ENCODE results near the gene SYT7. TPM values are rescaled to one million over a fixed set of nuclear protein-coding genes. Genes with fewer than 3 reads are reported as not detected.
A peak's percentile ranks its signal among the peaks of the same experiment; 100 is the strongest.

The SYT7 gene
- total and polyA plus RNA-seq, 2 of the 4 experiments (the other 2 are of a cell fraction): under 0.01 to 0.19 TPM

- Histone ChIP-seq H2AK9ac (replicated peaks; ENCODE audit: low read depth, low read length, poor library complexity) (peak overlapping the region; percentile 50), H4K20me1 (ENCODE audit: insufficient read depth, low read length) (no peaks in the 10 kb centered on the region), H2BK120ac (ENCODE audit: low read depth, low read length) (no peak overlapping the region), H4K5ac (ENCODE audit: low read depth, low read length) (no peak overlapping the region), H4K91ac (ENCODE audit: insufficient read depth, low read depth, low read length) (no peak overlapping the region), H3K9me3 (ENCODE audit: control insufficient read depth, insufficient read depth, low read length) (no peaks in the 10 kb centered on the region; the same call in 1 of the 2 replicates), H3K27me3 (ENCODE audit: control insufficient read depth, insufficient read depth, low read length) (peaks cover 70% of the 10 kb centered on the region), H2BK20ac (ENCODE audit: low read depth, low read length) (no peak overlapping the region), H3K27ac (ENCODE audit: insufficient read depth, low read length) (no peak overlapping the region), H3K4me3 (ENCODE audit: insufficient read depth, low read depth, low read length) (no peak overlapping the region), H3K14ac (replicated peaks; ENCODE audit: low read depth, low read length) (no peak overlapping the region), H2BK15ac (ENCODE audit: low read depth, low read length) (no peak overlapping the region), H3K79me1 (ENCODE audit: low read depth in 1 of 2, low read length in 2 of 2) (no peaks in the 10 kb centered on the region), H3K18ac (ENCODE audit: low read depth, low read length) (no peak overlapping the region), H3K56ac (ENCODE audit: extremely low read depth, insufficient read depth, low read length) (no peak overlapping the region), H4K8ac (ENCODE audit: low read depth in 2 of 2, low read length in 2 of 2) (no peak overlapping the region), H3K36me3 (ENCODE audit: control insufficient read depth, insufficient read depth, low read length) (no peaks in the 10 kb centered on the region), H3K23ac (ENCODE audit: low read depth, low read length) (no peak overlapping the region), H3K9me1 (ENCODE audit: insufficient read depth, low read length) (no peaks in the 10 kb centered on the region), H3K9ac (ENCODE audit: low read depth, low read length) (no peak overlapping the region), H3K4me1 (ENCODE audit: control insufficient read depth, insufficient read depth, low read length) (no peaks in the 10 kb centered on the region), H2AFZ (replicated peaks; ENCODE audit: low read length, poor library complexity) (peak overlapping the region; percentile 88), H3K4me2 (ENCODE audit: low read depth, low read length) (peak overlapping the region; percentile 65), H3K4ac (ENCODE audit: low read depth, low read length) (no peak overlapping the region), H2BK5ac (ENCODE audit: low read depth, low read length, poor library complexity, severe bottlenecking) (no peak overlapping the region), H2AK5ac (ENCODE audit: low read depth, low read length) (no peak overlapping the region)
- ChIA-PET POLR2A (ENCODE audit: unreplicated experiment) (interaction anchor here (0.6 kb wide), 1 partner anchor 79 kb away, joined by 5 read pairs; the partner anchor contains the start of genes CPSF7 and SDHAF2), CTCF (interaction anchor here (0.6 to 1.4 kb wide), 5 partner anchors 8 to 107 kb away, joined by 3 to 5 read pairs (median 3); no protein-coding TSS in a partner anchor)
- dilution Hi-C loops (cut with HindIII; ENCODE audit: low sequenced_read_pairs, unreplicated experiment): no loop called here
- ATAC-seq (ENCODE audit: low read depth) (peak; percentile 93), DNase-seq (peak; percentile 69)
- TF ChIP-seq SMC3 (IDR thresholded peaks at IDR 0.05; ENCODE audit: low read depth, low read length) (no peak), FOS (IDR thresholded peaks at IDR 0.05; ENCODE audit: low read depth, low read length) (no peak), RAD21 (IDR thresholded peaks at IDR 0.05; ENCODE audit: low read length) (peak; percentile 39), CTCF (conservative IDR thresholded peaks at IDR 0.05; ENCODE audit: low read depth, low read length) (peak; percentile 47), RCOR1 (IDR thresholded peaks at IDR 0.05; ENCODE audit: insufficient replicate concordance, low read length) (no peak), RFX5 (IDR thresholded peaks at IDR 0.05; ENCODE audit: low read depth, low read length) (no peak), CHD1 (IDR thresholded peaks at IDR 0.05; ENCODE audit: low read depth, low read length) (no peak)
- in situ Hi-C loops (cut with MboI; ENCODE audit: low sequenced_read_pairs): no loop called here
- BruUV-seq (replicated peaks): no TSS peak
- WGBS, 2 experiments (ENCODE audit: extremely low coverage in 2 of 2, insufficient read length in 1 of 2): 1% methylated on average over 54 of the region's 117 CpGs; no CpG with 5 or more reads in 1 of the 2 experiments
- intact Hi-C loops (cut with micrococcal nuclease): no loop called here
These were observed 71.5 kb downstream of the SYT7 start for GRCh38 chr11:61509043-61510029.

All from IMR-90 (cell line).